AG04450 (cell line): ENCODE data around the gene METTL14. TPM values are rescaled to one million over a fixed set of nuclear protein-coding genes. Genes with fewer than 3 reads are reported as not detected.

Experiments
- CTCF ChIA-PET: fragments of 300-600, 350-600 bp; formaldehyde crosslinking; extraction: SDS; loops from one replicate; lab custom pipeline; 2022; ENCODE audit warnings: antibody characterized with exemption, inconsistent platforms; lab: Charles Lee
- POLR2A ChIA-PET: fragments of 350-600 bp; formaldehyde crosslinking; extraction: SDS; loops from one replicate; lab custom pipeline; 2021; ENCODE audit warnings: antibody characterized with exemption, inconsistent platforms; lab: Yijun Ruan, JAX
- DNase-seq: peaks from one replicate; pipeline ENCODE4 v3.0.0-alpha.2; 2011; ENCODE audit warnings: low read depth, low spot score
- H3K27ac ChIP-seq: one replicate; pipeline ENCODE4 v1.5.1; 2012; ENCODE audit warnings: low read depth, low read length, control low read depth
- H3K27me3 ChIP-seq: one replicate; pipeline ENCODE4 v1.6.0; 2012; ENCODE audit warnings: low read length; ENCODE audit not compliant: control insufficient read depth, insufficient read depth
- H3K4me3 ChIP-seq: 2 replicates; pipeline ENCODE4 v1.5.1; 2011; ENCODE audit warnings: mild to moderate bottlenecking, low read depth, low read length, control low read depth
- H3K9me3 ChIP-seq: 2 replicates; pipeline ENCODE4 v1.5.1; 2012; ENCODE audit warnings: low read length; ENCODE audit not compliant: control insufficient read depth, insufficient read depth
- CTCF ChIP-seq: IDR thresholded peaks from 2 replicates; pipeline ENCODE4 v1.5.1; 2011; ENCODE audit warnings: low read depth, low read length, control low read depth, inconsistent platforms
- polyA plus RNA-seq: library from polyadenylated mRNA; depleted of rRNA; stranded (reverse); fragments of >200 nt; gene quantifications from 2 replicates; pipeline ENCODE4 v1.2.3, GENCODE V29; 2011

METTL14 gene
- polyA plus RNA-seq, 1 experiment, result 24.6 TPM

GRCh38 chr4:118732591-118733330, 47.6 kb downstream of the METTL14 start:
- POLR2A ChIA-PET, result interaction anchor here (0.7 kb wide), 1 partner anchor 173 kb away, joined by 4 read pairs; no protein-coding TSS in a partner anchor
- TF ChIP-seq CTCF, result no peak
- H3K27ac ChIP-seq, result peak overlapping the region; percentile 22
- CTCF ChIA-PET, result interaction anchor here (0.7 to 1.7 kb wide), 2 partner anchors 9 to 152 kb away, joined by 3 to 5 read pairs; no protein-coding TSS in a partner anchor
- no peaks in the 10 kb centered on the region for H3K27me3 ChIP-seq
- H3K9me3 ChIP-seq, result no peaks in the 10 kb centered on the region
- no peak for DNase-seq
- no peak overlapping the region for H3K4me3 ChIP-seq

DNA sequence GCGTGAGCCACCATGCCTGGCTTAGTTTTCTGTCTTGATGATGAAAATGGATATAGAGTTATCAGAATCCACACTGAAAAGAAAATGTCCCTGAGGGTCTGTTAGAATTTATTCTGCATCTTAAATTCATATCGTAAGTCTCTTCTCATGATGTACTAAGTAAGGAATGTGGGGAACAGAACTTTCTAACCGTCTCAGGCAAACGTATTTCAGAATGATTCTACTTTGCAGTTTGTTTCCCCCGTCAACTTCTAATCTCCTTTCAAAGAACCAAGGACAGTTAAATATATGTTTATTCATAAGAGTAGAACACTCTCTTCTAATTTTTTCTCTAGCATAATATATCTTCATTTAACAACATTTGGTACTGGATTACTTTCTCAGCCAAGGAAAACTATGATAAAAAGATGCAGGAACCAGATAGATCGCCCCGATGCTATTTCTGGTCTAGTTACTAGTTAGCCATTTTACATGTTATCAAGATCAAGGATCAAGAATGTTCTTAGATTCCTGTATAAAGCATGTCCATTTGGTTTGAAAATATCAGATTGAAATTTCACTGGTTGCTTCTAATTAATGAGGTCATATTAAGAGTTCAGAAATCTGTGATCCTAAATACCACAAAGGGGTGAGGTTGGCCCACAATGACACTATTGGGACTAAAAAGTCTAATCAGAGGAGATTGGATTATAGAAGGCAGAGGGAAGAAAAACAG, 49.5 kb downstream of the METTL14 start:
- POLR2A ChIA-PET, result no interaction called here

GRCh38 chr4:118736900-118737299, 51.7 kb downstream of the METTL14 start:
- ChIA-PET CTCF (interaction anchor here (1.8 kb wide), 1 partner anchor 10 kb away, joined by 6 read pairs; no protein-coding TSS in a partner anchor), POLR2A (no interaction called here)
- no peak for DNase-seq
- Histone ChIP-seq H3K4me3 (no peak overlapping the region), H3K9me3 (no peaks in the 10 kb centered on the region), H3K27ac (no peak overlapping the region), H3K27me3 (no peaks in the 10 kb centered on the region)
- TF ChIP-seq CTCF, result no peak

More for the DNA sequence above, 49.5 kb downstream of the METTL14 start:
- Histone ChIP-seq H3K9me3 (no peaks in the 10 kb centered on the region), H3K27me3 (no peaks in the 10 kb centered on the region), H3K27ac (no peak overlapping the region), H3K4me3 (no peak overlapping the region)
- CTCF ChIA-PET, result interaction anchor here (0.7 kb wide), 1 partner anchor 237 kb away, joined by 5 read pairs; no protein-coding TSS in a partner anchor
- no peak for DNase-seq
- no peak for TF ChIP-seq CTCF

DNA sequence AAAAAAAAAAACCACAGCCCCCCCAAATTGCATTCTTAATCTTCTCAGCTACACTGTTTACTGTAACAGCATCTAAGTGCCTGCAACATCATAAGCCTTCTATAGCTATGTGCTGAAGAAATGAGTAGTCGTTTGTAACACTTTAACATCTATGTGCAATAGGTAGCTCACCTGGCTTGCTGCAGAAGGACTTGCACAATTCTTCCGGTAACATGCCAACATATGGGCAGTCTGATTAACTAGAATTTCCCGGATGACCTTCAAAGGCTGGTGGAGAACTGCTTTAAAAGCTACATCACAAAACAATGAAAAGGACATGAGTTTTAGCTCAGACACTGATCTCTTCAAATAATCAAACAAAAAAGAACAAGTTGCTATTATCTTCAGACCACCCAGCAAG, 52.9 kb downstream of the METTL14 start:
- no peak for DNase-seq
- ChIA-PET POLR2A (no interaction called here), CTCF (interaction anchor here (0.9 to 1.9 kb wide), 7 partner anchors 9 to 232 kb away, joined by 3 to 6 read pairs (median 5); no protein-coding TSS in a partner anchor)
- H3K4me3 ChIP-seq, result no peak overlapping the region
- H3K27me3 ChIP-seq, result no peaks in the 10 kb centered on the region
- no peaks in the 10 kb centered on the region for H3K9me3 ChIP-seq
- no peak for TF ChIP-seq CTCF
- H3K27ac ChIP-seq, result no peak overlapping the region
